GM19397 (cell line): Measurements from ENCODE around the gene NRP2.
A peak's percentile ranks its signal among the peaks of the same experiment; 100 is the strongest.

Experiments
- ATAC-seq: cut with Tn5 transposase; IDR thresholded peaks from one replicate; pipeline ENCODE4 v1.9.1; 2021; ENCODE audit warnings: mild to moderate bottlenecking, moderate library complexity; ENCODE audit not compliant: unreplicated experiment

The NRP2 gene

GRCh38 chr2:205727174-205727573 lies 44.9 kb downstream of the NRP2 start:
- ATAC-seq = no peak

- ATAC-seq = no peak
Measured at GRCh38 chr2:205728366-205728765, 46.1 kb downstream of the NRP2 start.

- ATAC-seq = no peak
Measured at GRCh38 chr2:205730191-205730590, 47.9 kb downstream of the NRP2 start.

- peak; percentile 20 for ATAC-seq
Measured at GRCh38 chr2:205730701-205731582, 48.6 kb downstream of the NRP2 start.

GRCh38 chr2:205731583-205731981 lies 49.3 kb downstream of the NRP2 start:
- peak; percentile 55 for ATAC-seq

GRCh38 chr2:205732314-205732713 lies 50.0 kb downstream of the NRP2 start:
- ATAC-seq = no peak

GRCh38 chr2:205733082-205733481 lies 50.8 kb downstream of the NRP2 start:
- ATAC-seq = no peak

GRCh38 chr2:205733648-205734047 lies 51.3 kb downstream of the NRP2 start:
- ATAC-seq = no peak

GRCh38 chr2:205734436-205735037 lies 52.2 kb downstream of the NRP2 start:
- ATAC-seq = no peak

GRCh38 chr2:205738117-205738968 lies 56.0 kb downstream of the NRP2 start:
- ATAC-seq = no peak

GRCh38 chr2:205739620-205740019 lies 57.3 kb downstream of the NRP2 start:
- ATAC-seq = no peak

- ATAC-seq = no peak
Measured at GRCh38 chr2:205740381-205740780, 58.1 kb downstream of the NRP2 start.

- ATAC-seq = no peak
Measured at GRCh38 chr2:205741256-205741978, 59.1 kb downstream of the NRP2 start.

GRCh38 chr2:205743137-205743536 lies 60.8 kb downstream of the NRP2 start:
- ATAC-seq = no peak

- ATAC-seq = no peak
Measured at GRCh38 chr2:205744074-205744591, 61.8 kb downstream of the NRP2 start.

- ATAC-seq = no peak
Measured at GRCh38 chr2:205745661-205746419, 63.5 kb downstream of the NRP2 start.

- no peak for ATAC-seq
Measured at GRCh38 chr2:205746420-205746785, 64.1 kb downstream of the NRP2 start.

- no peak for ATAC-seq
Measured at GRCh38 chr2:205747829-205748386, 65.6 kb downstream of the NRP2 start.

- ATAC-seq = no peak
Measured at GRCh38 chr2:205748639-205749038, 66.3 kb downstream of the NRP2 start.

- no peak for ATAC-seq
Measured at GRCh38 chr2:205749078-205749477, 66.8 kb downstream of the NRP2 start.
